Measurements from ENCODE around the gene TGFBR3.
"Not testable (repeated sequence)": the region's sequence is repeated elsewhere in the genome, so short reads cannot be mapped to it uniquely, and the experiment has no call there.

The TGFBR3 gene

GRCh38 chr1:91847851-91848250 lies 38.1 kb downstream of the TGFBR3 start:
- DNase-seq (ENCODE audit: low read depth): no peak

- no peak for DNase-seq (ENCODE audit: low read depth)
These were observed 39.3 kb downstream of the TGFBR3 start for GRCh38 chr1:91846639-91847013.

- peak; percentile 46 for DNase-seq (ENCODE audit: low read depth)
These were observed 39.8 kb downstream of the TGFBR3 start for GRCh38 chr1:91846007-91846638.

GRCh38 chr1:91844862-91845528 lies 41.0 kb downstream of the TGFBR3 start:
- DNase-seq (ENCODE audit: low read depth): peak; percentile 97

DNA sequence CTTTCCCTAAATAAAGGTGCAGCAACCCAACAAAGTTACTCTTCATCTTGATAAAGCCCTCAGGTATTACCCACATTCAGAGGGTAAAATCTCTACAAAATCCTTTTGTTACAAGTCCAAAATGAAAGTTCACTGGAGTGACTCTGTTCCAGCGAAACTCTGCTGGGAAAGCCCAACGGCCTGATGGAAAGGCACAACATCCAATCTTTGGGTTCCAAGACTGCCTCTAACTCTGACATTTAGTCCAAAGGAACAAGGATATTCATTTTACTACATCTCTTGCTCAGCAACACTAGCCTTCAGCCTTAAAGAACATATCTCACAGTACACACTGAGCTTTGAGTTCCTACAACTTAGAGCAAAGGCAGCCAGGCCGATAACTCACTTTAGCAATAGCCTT lies 42.1 kb downstream of the TGFBR3 start:
- no peak for DNase-seq (ENCODE audit: low read depth)

- DNase-seq (ENCODE audit: low read depth): no peak
These were observed 43.4 kb downstream of the TGFBR3 start for GRCh38 chr1:91842563-91842962.

DNA sequence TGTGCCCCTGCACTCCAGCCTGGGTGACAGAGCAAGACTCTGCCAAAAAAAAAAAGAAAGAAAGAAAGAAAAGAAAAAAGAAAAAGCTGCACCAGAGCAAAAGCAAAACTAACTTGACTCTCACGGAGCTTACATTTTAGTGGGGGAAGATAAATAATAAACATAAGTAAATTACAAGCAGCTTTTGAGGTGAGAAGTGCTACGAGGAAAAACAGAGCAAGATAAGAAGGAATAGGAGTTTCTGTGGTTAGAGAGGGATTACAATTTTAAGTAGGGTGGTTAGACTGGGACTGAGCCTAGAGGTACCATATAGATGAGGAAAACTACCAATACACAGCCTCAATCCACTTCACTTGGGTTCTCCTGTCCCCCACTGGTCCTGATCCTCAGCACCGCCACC lies 43.9 kb downstream of the TGFBR3 start:
- DNase-seq (ENCODE audit: low read depth): peak; percentile 54

- DNase-seq (ENCODE audit: low read depth): not testable (repeated sequence)
These were observed 45.7 kb downstream of the TGFBR3 start for GRCh38 chr1:91840276-91840675.

- no peak for DNase-seq (ENCODE audit: low read depth)
These were observed 49.5 kb downstream of the TGFBR3 start for GRCh38 chr1:91836331-91837040.

GRCh38 chr1:91835087-91835521 lies 50.8 kb downstream of the TGFBR3 start:
- no peak for DNase-seq (ENCODE audit: low read depth)

- DNase-seq (ENCODE audit: low read depth): not testable (repeated sequence)
These were observed 51.4 kb downstream of the TGFBR3 start for GRCh38 chr1:91834549-91834948.

- no peak for DNase-seq (ENCODE audit: low read depth)
These were observed 52.0 kb downstream of the TGFBR3 start for GRCh38 chr1:91833946-91834345.

- no peak for DNase-seq (ENCODE audit: low read depth)
These were observed 54.6 kb downstream of the TGFBR3 start for GRCh38 chr1:91831132-91831930.

- peak; percentile 81 for DNase-seq (ENCODE audit: low read depth)
These were observed 55.5 kb downstream of the TGFBR3 start for GRCh38 chr1:91830242-91831131.

GRCh38 chr1:91829293-91830153 lies 56.4 kb downstream of the TGFBR3 start:
- no peak for DNase-seq (ENCODE audit: low read depth)

DNA sequence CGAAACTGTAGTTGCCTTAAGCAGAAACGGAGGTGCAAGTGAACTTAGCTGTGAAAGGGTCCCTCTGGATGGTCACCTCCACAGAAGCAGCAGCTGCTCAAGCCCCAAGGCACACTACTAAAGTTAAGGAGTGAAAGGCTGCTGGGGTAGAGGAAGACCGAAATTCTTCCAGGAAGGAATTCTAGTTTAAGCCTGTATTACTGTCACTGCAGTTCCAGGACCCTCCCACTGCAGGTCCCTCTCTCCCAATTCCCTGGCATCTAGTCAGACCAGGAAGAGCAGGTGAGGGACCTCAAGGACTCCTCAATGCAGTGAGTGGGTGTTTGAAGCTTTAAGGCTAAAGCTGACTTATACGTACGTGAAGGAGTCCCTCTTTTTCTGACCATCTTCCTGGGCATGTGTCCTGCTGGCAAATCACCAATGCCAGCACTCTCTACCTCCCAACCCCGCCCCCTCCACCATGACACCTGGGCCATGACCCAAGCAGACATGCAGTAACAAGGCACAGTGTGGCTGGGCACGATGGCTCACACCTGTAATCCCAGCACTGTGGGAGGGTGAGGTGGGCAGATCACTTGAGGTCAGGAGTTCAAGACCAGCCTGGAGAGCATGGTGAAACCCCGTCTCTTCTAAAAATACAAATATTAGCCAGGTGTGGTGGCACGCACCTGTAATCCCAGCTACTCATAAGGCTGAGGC lies 57.2 kb downstream of the TGFBR3 start:
- DNase-seq (ENCODE audit: low read depth): no peak

GRCh38 chr1:91827459-91828321 lies 58.3 kb downstream of the TGFBR3 start:
- DNase-seq (ENCODE audit: low read depth): no peak

GRCh38 chr1:91827087-91827458 lies 58.9 kb downstream of the TGFBR3 start:
- DNase-seq (ENCODE audit: low read depth): peak; percentile 74

- no peak for DNase-seq (ENCODE audit: low read depth)
These were observed 59.3 kb downstream of the TGFBR3 start for GRCh38 chr1:91826649-91827048.
